Thoracic aorta (tissue), 2 donors: Measurements from ENCODE around the gene CMKLR1. TPM values are rescaled to one million over a fixed set of nuclear protein-coding genes. Genes with fewer than 3 reads are reported as not detected.

ENCODE experiments used
- ATAC-seq: fragments of 150-250 bp; one replicate; pipeline ENCODE4 v1.8.0; 2017; ENCODE audit warnings: low read depth; ENCODE audit not compliant: insufficient number of reproducible peaks, low FRiP score
- DNase-seq: peaks from one replicate; pipeline ENCODE4 v3.0.0-alpha.2; 2020; ENCODE audit warnings: low spot score
- H3K27ac ChIP-seq, 2 donors: fragments of 200-600 bp; sonication (generic); 1 replicate in 1 of 2; 2 replicates in 1 of 2; pipeline ENCODE4 v1.5.1; 2016; ENCODE audit warnings: mild to moderate bottlenecking in 2 of 2, moderate library complexity in 2 of 2
- H3K27me3 ChIP-seq: fragments of 200-600 bp; sonication (generic); replicated peaks from 2 replicates; pipeline ENCODE4 v1.6.0; 2016; ENCODE audit warnings: mild to moderate bottlenecking; ENCODE audit not compliant: insufficient read depth
- H3K36me3 ChIP-seq: fragments of 200-600 bp; sonication (generic); one replicate; pipeline ENCODE4 v1.5.1; 2016
- H3K4me1 ChIP-seq, 2 donors: fragments of 200-600 bp; sonication (generic); 1 replicate in 1 of 2; 2 replicates in 1 of 2; pipeline versions ENCODE4 v1.5.1 to v1.6.0; 2016; ENCODE audit warnings: low read depth in 2 of 2, mild to moderate bottlenecking in 1 of 2; ENCODE audit not compliant: control insufficient read depth in 1 of 2
- H3K4me3 ChIP-seq: fragments of 200-600 bp; sonication (generic); 2 replicates; pipeline ENCODE4 v1.5.1; 2016; ENCODE audit warnings: mild to moderate bottlenecking
- H3K9me3 ChIP-seq: fragments of 200-600 bp; sonication (generic); 2 replicates; pipeline ENCODE4 v1.5.1; 2016
- CTCF ChIP-seq: fragments of 200-600 bp; sonication (generic); IDR thresholded peaks from one replicate; pipeline ENCODE4 v1.5.1; 2019; ENCODE audit warnings: antibody characterized with exemption
- total RNA-seq, 2 donors: library from RNA; depleted of rRNA; stranded (reverse); fragments of >200 nt; gene quantifications; one replicate each; pipeline versions ENCODE4 v1.1.0 to v1.2.3, GENCODE V29; 2016

CMKLR1 gene
- total RNA-seq, 2 donors from 2014 or later: 56.6 to 73.8 TPM

DNA sequence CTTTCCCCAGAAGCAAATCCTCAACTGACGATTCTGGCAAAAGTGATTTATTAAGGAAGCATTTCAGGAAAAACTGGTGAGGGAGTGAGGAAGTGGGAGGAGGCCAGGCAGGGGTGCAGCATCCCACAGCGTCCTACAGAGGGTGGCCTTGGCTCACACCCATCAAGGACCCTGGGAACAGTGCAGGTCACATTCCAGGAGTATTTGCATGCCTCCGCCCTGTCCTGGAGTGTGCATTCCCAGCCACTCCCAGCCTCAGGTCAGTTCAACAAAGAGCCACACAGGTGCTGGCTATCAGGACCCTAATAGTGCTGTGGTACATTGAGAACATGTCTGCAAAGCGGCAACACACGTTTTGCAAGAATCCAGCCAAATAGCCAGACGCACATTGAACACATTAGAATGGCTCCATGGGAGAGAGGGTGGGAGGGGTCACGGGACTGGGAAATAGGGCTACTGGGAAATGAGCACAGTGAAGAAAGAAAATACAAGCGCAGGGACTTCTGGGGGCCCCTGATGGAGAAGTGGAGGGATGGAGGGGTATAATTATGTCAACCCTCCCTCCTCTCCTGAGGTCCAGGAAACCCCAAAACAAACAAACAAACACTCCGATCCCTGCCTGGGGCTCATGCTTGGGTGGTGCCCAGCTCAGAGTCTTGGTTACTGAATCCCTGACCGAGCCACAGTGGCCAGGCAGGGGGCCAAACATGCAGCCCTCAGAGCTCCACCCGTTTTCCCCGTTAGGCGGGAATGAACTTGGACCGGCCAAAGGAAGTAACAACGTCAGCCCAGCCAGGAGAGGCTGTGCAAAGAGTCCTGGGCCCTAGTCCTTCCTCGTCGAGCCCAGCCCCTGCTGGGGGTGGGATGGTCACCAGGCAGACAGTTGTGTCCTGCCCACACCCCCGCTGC lies 36.5 kb downstream of the CMKLR1 start:
- peak overlapping the region; percentile 5 for H3K4me3 ChIP-seq
- TF ChIP-seq CTCF: no peak
- H3K27ac ChIP-seq: peak overlapping the region; percentile 95 to 97
- ATAC-seq (peak; percentile 51), DNase-seq (peak; percentile 54)
- no peaks in the 10 kb centered on the region for H3K36me3 ChIP-seq
- H3K27me3 ChIP-seq: no peaks in the 10 kb centered on the region
- H3K9me3 ChIP-seq: no peaks in the 10 kb centered on the region
- peaks cover 39 to 65% of the 10 kb centered on the region in 2 donors for H3K4me1 ChIP-seq

DNA sequence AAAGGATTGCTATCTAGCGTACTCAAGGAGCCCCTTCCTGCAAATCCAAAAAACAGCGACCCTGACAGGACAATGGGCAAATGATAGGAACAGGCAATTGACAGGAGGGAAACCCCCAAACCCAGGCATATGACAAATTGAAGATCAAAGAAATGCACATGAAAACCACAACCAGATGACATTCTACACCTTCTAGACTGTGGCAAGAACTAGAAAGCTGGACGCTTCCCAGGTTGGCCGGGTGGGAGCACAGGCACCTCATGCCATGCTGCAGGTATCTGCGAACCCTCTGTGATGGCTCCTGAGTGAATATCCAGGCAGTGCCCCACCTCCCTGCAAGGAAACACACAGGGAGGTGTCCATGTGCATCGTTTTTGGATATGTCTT lies 37.1 kb downstream of the CMKLR1 start:
- H3K27ac ChIP-seq: no peak overlapping the region
- H3K27me3 ChIP-seq: no peaks in the 10 kb centered on the region
- H3K9me3 ChIP-seq: no peaks in the 10 kb centered on the region
- H3K4me1 ChIP-seq: peaks cover 36 to 59% of the 10 kb centered on the region in 2 donors
- TF ChIP-seq CTCF: no peak
- no peak overlapping the region for H3K4me3 ChIP-seq
- DNase-seq (no peak), ATAC-seq (no peak)
- H3K36me3 ChIP-seq: no peaks in the 10 kb centered on the region

DNA sequence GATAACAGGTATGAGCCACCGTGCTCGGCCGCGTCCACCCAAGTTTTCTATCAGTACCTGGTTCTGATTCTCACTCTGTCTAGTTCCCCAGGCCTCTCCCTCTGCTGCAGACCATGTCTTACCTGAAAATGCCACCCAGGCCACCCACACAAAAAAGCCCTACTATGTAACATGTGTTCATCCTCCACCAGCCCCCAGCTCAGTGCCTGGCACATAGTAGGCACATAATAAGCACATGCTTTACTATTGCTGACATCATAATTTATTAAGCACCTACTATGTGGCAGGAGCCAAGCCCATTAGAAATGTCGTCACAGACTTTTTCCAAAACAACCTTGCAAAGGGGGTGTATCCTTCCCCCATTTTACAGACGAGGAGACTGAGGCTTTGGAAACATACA lies 37.8 kb downstream of the CMKLR1 start:
- no peaks in the 10 kb centered on the region for H3K27me3 ChIP-seq
- peaks cover 30 to 53% of the 10 kb centered on the region in 2 donors for H3K4me1 ChIP-seq
- H3K9me3 ChIP-seq: no peaks in the 10 kb centered on the region
- ATAC-seq: no peak
- no peak overlapping the region for H3K27ac ChIP-seq
- H3K36me3 ChIP-seq: no peaks in the 10 kb centered on the region
- no peak for DNase-seq
- TF ChIP-seq CTCF: no peak
- H3K4me3 ChIP-seq: no peak overlapping the region

- Histone ChIP-seq H3K36me3 (no peaks in the 10 kb centered on the region), H3K4me1 (peaks cover 22 to 46% of the 10 kb centered on the region in 2 donors), H3K4me3 (no peak overlapping the region), H3K27me3 (no peaks in the 10 kb centered on the region), H3K9me3 (no peaks in the 10 kb centered on the region), H3K27ac (no peak overlapping the region)
- no peak for ATAC-seq
- no peak for TF ChIP-seq CTCF
- DNase-seq: no peak
Measured at GRCh38 chr12:108299980-108300696, 39.0 kb downstream of the CMKLR1 start.

- Histone ChIP-seq H3K4me1 (peaks cover 16 to 40% of the 10 kb centered on the region in 2 donors), H3K9me3 (no peaks in the 10 kb centered on the region), H3K27me3 (no peaks in the 10 kb centered on the region), H3K27ac (no peak overlapping the region), H3K4me3 (no peak overlapping the region), H3K36me3 (no peaks in the 10 kb centered on the region)
- no peak for ATAC-seq
- TF ChIP-seq CTCF: no peak
- no peak for DNase-seq
Measured at GRCh38 chr12:108299516-108299915, 39.6 kb downstream of the CMKLR1 start.
